ENCODE measurements around the gene ZNF169. TPM values are rescaled to one million over a fixed set of nuclear protein-coding genes. Genes with fewer than 3 reads are reported as not detected.
"Not testable (repeated sequence)": the region's sequence is repeated elsewhere in the genome, so short reads cannot be mapped to it uniquely, and the experiment has no call there.

ZNF169 gene
- total RNA-seq, 4 donors from 2014 or later, result 13.5 to 51.8 (median 29.7) TPM

GRCh38 chr9:94300470-94301301, 41.6 kb downstream of the ZNF169 start:
- H3K4me1 ChIP-seq, result peaks cover 0 to 17% (median 0%) of the 10 kb centered on the region in 4 donors
- H3K27ac ChIP-seq, result peak overlapping the region in 3 of 4 donors; percentile 60 to 76 (median 74)
- no peaks in the 10 kb centered on the region for H3K9me3 ChIP-seq
- H3K36me3 ChIP-seq, result no peaks in the 10 kb centered on the region
- TF ChIP-seq CTCF (IDR thresholded peaks at IDR 0.05) (no peak), POLR2A (IDR thresholded peaks at IDR 0.05) (peak in 1 of 2 donors; percentile 13)
- no peaks in the 10 kb centered on the region for H3K27me3 ChIP-seq
- no peak overlapping the region for H3K4me3 ChIP-seq
- DNase-seq, result peak in 2 of 3 donors; percentile 77 to 79

DNA sequence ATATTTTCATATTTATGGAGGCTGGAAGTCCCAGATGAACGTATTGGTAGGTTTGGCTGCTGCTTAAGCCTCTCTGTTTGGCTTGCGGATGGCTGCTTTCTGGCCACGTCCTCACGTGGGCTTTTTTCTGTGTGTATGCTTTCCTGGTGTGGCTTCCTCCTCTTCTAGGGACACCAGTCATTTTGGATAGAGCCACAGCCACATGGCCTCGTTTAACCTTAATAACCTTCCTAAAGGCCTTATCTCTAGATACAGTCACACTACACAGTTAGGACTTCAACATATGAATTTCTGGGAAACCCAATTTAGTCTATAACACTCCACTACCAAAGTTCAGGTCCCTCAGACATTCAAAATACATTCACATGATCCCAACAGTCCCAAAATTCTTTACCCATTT, 42.5 kb downstream of the ZNF169 start:
- no peaks in the 10 kb centered on the region for H3K36me3 ChIP-seq
- H3K27ac ChIP-seq, result peak overlapping the region in 1 of 4 donors; percentile 76
- no peaks in the 10 kb centered on the region for H3K9me3 ChIP-seq

DNA sequence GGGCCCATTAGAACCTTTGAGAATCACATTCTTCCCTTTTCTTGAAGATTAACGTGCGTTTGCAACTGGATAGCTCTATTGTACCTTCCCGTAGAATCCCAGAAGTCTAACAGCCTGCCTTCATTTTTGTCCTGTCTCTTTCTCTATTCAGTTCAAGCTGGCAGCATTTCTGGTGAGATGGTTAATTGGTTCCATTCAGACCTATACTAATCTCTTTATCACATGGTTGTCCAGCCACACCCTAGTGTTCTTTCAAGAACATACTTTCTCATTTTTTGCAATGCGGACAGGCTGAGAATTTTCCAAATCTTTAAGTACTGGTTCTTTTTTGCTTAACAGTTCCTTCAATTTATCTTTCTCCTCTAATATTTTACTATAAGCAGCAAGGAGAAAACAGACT, 43.3 kb downstream of the ZNF169 start:
- no peak overlapping the region for H3K27ac ChIP-seq
- no peaks in the 10 kb centered on the region for H3K36me3 ChIP-seq
- H3K27me3 ChIP-seq, result no peaks in the 10 kb centered on the region
- TF ChIP-seq CTCF (IDR thresholded peaks at IDR 0.05) (no peak), POLR2A (IDR thresholded peaks at IDR 0.05) (no peak)
- H3K4me3 ChIP-seq, result no peak overlapping the region
- no peaks in the 10 kb centered on the region for H3K9me3 ChIP-seq
- no peak for DNase-seq
- H3K4me1 ChIP-seq, result peaks cover 0 to 17% (median 0%) of the 10 kb centered on the region in 4 donors

More for the DNA sequence above, 42.5 kb downstream of the ZNF169 start:
- Histone ChIP-seq H3K4me1 (peaks cover 0 to 17% (median 0%) of the 10 kb centered on the region in 4 donors), H3K27me3 (no peaks in the 10 kb centered on the region), H3K4me3 (no peak overlapping the region)
- no peak for DNase-seq
- no peak for TF ChIP-seq CTCF (IDR thresholded peaks at IDR 0.05)
- TF ChIP-seq POLR2A (IDR thresholded peaks at IDR 0.05), result no peak

GRCh38 chr9:94303321-94303720, 44.2 kb downstream of the ZNF169 start:
- H3K27ac ChIP-seq, result no peak overlapping the region
- no peaks in the 10 kb centered on the region for H3K36me3 ChIP-seq
- H3K4me1 ChIP-seq, result peaks cover 0 to 17% (median 0%) of the 10 kb centered on the region in 4 donors
- H3K9me3 ChIP-seq, result no peaks in the 10 kb centered on the region
- no peak for DNase-seq
- H3K27me3 ChIP-seq, result no peaks in the 10 kb centered on the region
- H3K4me3 ChIP-seq, result no peak overlapping the region
- TF ChIP-seq CTCF (IDR thresholded peaks at IDR 0.05) (no peak), POLR2A (IDR thresholded peaks at IDR 0.05) (no peak)

DNA sequence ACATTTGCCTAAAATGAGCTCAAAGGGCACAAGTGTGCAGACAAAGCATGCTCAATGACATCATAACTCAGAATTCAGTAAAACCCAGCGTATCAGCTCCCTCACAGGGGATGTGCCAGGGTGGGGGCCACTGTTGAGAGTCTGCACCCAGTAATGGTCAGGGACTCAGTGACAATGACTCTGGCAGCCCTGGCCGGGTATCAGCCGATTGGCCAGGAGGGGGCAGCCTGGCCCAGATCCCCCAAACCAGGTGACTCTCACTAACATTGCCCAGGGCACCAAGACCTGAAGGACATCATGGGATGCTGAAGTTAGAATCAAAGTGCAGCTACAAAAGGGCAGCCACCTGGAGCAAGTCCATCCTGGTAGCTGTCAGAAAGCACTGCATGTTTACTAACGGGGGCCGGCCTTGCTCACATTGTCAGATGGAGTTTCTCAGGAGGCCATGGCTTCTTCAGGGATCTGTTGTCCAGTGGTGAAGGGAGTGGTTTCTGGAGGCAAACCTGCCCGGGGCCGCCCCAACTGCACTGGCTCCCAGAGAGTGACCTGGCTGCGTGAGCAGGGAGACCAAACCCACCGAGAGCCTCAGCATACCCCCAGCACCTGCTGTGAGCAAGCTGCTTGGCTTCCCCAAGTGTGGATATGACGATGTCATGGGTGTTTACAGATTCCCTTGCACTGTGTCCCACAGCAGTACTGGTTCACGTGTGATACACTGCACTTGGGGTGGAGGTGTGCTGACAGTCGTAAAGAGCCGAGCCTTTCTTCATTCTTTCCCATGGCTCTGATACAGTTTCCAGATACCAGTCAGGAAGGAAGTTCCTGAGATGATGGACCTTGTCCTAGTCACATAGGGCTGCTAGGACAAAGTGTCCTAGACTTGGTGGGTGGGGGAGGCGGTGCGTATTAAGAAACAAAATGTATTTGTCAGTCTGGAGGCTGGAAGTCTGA, 56.2 kb downstream of the ZNF169 start:
- not testable (repeated sequence) for H3K27me3 ChIP-seq, DNase-seq, H3K4me1 ChIP-seq, H3K27ac ChIP-seq, H3K9me3 ChIP-seq, H3K4me3 ChIP-seq, H3K36me3 ChIP-seq

DNA sequence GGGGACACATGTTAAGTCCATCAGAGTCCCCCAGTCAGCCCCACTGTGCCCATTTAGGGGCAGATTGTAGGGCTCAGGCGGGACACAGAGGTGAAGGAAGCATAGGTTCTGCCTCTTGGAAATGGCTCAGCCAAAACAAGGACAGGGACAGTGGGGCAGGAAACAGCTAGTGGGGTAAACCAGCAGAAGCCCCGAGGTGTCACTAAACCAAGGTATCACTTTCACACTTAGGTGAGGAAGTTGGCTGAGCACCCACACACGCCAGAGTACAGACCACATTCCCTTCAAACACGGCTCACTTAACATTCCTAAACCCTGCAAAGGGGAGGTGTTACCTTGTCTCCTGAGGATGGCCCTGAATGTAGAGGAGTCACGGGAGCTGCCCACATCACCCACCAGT, 57.1 kb downstream of the ZNF169 start:
- not testable (repeated sequence) for H3K9me3 ChIP-seq, H3K4me3 ChIP-seq, H3K4me1 ChIP-seq, H3K27ac ChIP-seq, DNase-seq, H3K27me3 ChIP-seq, H3K36me3 ChIP-seq

DNA sequence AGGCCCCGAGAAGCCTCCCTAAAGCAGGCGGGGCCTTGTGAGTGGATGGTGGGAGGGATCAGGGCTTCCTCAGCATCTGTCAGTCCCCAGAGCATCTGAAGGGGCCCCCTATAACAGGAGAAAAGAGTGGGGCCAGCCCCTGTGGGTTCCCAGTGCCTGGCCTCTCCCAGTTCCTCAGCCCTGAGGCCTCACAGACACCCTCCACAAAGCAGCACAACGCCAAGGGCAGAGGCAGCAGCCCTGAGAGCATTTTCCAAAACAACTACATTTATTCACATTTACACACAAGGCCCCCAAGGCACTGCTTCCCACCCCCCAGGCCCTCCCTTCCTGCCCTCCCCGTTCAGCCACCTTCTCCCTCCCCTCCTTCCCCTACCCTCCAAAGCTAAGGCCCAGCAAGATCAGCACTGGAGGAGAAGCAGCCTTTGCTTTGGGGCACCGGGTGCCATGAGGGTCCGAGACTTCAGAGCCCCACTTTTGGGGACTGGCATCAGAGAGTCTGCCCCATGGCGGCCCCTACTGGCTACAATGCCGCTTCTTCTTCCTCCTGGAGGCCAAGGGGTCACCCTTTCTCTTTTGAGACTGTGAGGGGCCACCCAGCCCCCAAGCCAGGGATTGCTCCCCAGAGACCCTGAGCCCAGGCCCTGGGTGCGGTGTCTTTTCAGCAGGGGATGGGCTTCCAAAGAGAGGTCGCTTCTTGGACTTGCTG, 59.0 kb downstream of the ZNF169 start:
- not testable (repeated sequence) for H3K36me3 ChIP-seq, H3K9me3 ChIP-seq, H3K27me3 ChIP-seq, H3K27ac ChIP-seq, H3K4me1 ChIP-seq, DNase-seq, H3K4me3 ChIP-seq

DNA sequence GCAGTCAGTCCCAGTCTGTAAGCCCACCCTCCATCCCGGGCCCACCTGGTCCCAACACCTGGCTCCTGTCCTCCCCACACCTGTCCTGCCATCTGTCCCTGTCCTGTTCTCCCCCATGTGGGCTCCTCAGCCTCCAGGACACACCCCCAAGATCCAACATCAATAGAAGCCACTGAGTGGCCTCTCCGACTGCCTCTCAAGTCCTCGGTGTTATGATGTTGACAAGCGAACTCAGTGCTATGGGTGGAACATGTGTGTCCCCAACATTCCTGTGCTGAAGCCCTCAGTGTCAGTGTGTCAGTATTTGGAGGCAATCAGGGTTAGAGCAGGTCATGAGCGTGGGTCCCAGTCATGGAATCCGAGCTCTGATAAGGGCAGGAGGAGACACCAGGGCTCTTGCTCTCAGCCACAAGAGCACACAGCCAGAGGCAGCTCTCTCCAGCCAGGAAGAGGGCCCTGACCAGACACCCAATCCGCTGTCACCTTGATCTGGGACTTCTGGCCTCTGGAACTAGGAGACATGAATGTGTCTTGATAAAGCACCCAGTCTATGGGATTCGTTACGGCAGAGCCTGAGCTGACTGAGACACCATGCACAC, 63.3 kb downstream of the ZNF169 start:
- not testable (repeated sequence) for H3K27ac ChIP-seq, H3K9me3 ChIP-seq, H3K27me3 ChIP-seq, H3K36me3 ChIP-seq, DNase-seq, H3K4me1 ChIP-seq, H3K4me3 ChIP-seq

GRCh38 chr9:94323153-94323798, 64.2 kb downstream of the ZNF169 start:
- DNase-seq, H3K36me3 ChIP-seq, H3K4me1 ChIP-seq, H3K9me3 ChIP-seq, H3K4me3 ChIP-seq, H3K27me3 ChIP-seq, H3K27ac ChIP-seq: not testable (repeated sequence)

All from Peyer's patch (tissue), 4 donors.